PFSK-1 (cell line): ENCODE results near the gene MRPL49.

Experiments
- FOXP2 ChIP-seq: optimal IDR thresholded peaks from 2 replicates; pipeline ENCODE3; 2011; ENCODE audit warnings: borderline replicate concordance, control low read depth, inconsistent platforms; ENCODE audit not compliant: insufficient read depth; ENCODE audit errors: extremely low read length, extremely low read depth
- POLR2AphosphoS5 ChIP-seq: IDR thresholded peaks from 2 replicates; pipeline ENCODE4 v1.6.1; 2012; ENCODE audit warnings: low read depth, mild to moderate bottlenecking, control low read depth, low read length, moderate library complexity
- REST ChIP-seq, 2 experiments: IDR thresholded peaks; 2 replicates each; pipeline versions ENCODE4 v1.6.1 to v1.8.0; 2011 to 2012; ENCODE audit warnings: low read depth in 2 of 2, low read length in 2 of 2, control low read depth in 1 of 2, inconsistent platforms in 1 of 2, mild to moderate bottlenecking in 1 of 2, moderate library complexity in 1 of 2; ENCODE audit not compliant: insufficient read depth in 1 of 2
- SIN3A ChIP-seq: IDR thresholded peaks from 2 replicates; pipeline ENCODE4 v1.6.1; 2012; ENCODE audit warnings: mild to moderate bottlenecking, low read length, moderate library complexity, borderline replicate concordance; ENCODE audit not compliant: insufficient read depth
- TAF1 ChIP-seq: IDR thresholded peaks from 2 replicates; pipeline ENCODE4 v1.6.1; 2012; ENCODE audit warnings: low read length, control low read depth, borderline replicate concordance; ENCODE audit not compliant: insufficient read depth

Gene MRPL49

GRCh38 chr11:65134952-65135632 lies 13.0 kb downstream of the MRPL49 start:
- peak; percentile 68; the same call in 1 of the 2 replicates for TF ChIP-seq POLR2AphosphoS5
- no peak for TF ChIP-seq REST (IDR thresholded peaks at IDR 0.05; ENCODE audit: insufficient read depth in 1 of 2, low read depth in 2 of 2, low read length in 2 of 2)
- no peak for TF ChIP-seq TAF1
- TF ChIP-seq FOXP2: no peak
- TF ChIP-seq SIN3A: no peak

- TF ChIP-seq POLR2AphosphoS5 (no peak), REST (IDR thresholded peaks at IDR 0.05; ENCODE audit: insufficient read depth in 1 of 2, low read depth in 2 of 2, low read length in 2 of 2) (no peak), FOXP2 (no peak), SIN3A (no peak), TAF1 (no peak)
Observed at GRCh38 chr11:65135633-65136145, 13.6 kb downstream of the MRPL49 start.

- TF ChIP-seq FOXP2: no peak
- no peak for TF ChIP-seq POLR2AphosphoS5
- no peak for TF ChIP-seq TAF1
- TF ChIP-seq SIN3A: no peak
- no peak for TF ChIP-seq REST (IDR thresholded peaks at IDR 0.05; ENCODE audit: insufficient read depth in 1 of 2, low read depth in 2 of 2, low read length in 2 of 2)
Observed at GRCh38 chr11:65136515-65137096, 14.5 kb downstream of the MRPL49 start.

GRCh38 chr11:65141896-65142494 lies 19.9 kb downstream of the MRPL49 start:
- TF ChIP-seq REST (IDR thresholded peaks at IDR 0.05; ENCODE audit: insufficient read depth in 1 of 2, low read depth in 2 of 2, low read length in 2 of 2): no peak
- no peak for TF ChIP-seq TAF1
- no peak for TF ChIP-seq FOXP2
- TF ChIP-seq POLR2AphosphoS5: no peak
